HuH-7 (cell line): Measurements from ENCODE around the gene RAI2.
A peak's percentile ranks its signal among the peaks of the same experiment; 100 is the strongest.

Experiments
- DNase-seq: peaks from one replicate; pipeline ENCODE4 v3.0.0; 2011; ENCODE audit warnings: low spot score

Gene RAI2

DNA sequence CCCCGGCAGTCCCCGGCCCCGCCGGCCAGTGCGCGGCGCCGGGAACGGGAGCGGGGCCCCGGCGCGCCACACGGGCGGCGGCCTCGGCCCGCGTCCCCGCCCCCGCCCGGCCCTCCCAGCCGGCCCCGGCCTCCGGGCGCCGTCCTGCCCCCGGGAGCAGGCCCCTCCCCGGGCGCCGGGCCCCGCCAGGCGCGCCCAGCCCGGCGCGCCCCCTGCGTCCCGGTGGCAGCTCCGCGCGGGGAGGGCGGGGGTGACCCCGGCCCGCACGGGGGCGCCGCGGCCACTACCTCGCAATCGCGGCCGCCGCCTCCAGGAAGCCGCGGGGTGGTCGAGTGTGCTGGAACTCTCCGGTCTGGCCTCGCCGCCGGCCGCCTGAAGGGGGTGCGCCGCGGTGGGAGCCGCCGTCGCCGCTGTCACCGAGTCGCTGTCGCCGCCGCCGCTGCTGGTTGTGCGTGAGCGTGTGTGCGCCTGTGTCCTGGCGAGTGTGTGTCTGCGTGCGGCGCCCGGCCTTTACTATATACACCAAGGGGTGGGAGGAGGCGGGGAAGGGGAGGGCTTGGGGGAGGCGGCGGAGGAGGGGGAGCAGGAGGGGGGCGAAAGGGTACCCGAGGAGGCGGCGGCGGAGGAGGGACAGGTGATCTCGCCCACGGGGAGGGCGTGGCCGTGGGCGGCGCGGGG, at the start of gene RAI2:
Gene RAI2 (minus strand): TSS at position 488 of the 678 bp plus-strand sequence. CDS start 59,288 bp downstream, outside the sequence.
- peak; percentile 17 for DNase-seq

GRCh38 chrX:17888421-17888820, 27.3 kb upstream of the RAI2 start:
- no peak for DNase-seq

- no peak for DNase-seq
Measured at GRCh38 chrX:17882680-17883079, 21.6 kb upstream of the RAI2 start.

DNA sequence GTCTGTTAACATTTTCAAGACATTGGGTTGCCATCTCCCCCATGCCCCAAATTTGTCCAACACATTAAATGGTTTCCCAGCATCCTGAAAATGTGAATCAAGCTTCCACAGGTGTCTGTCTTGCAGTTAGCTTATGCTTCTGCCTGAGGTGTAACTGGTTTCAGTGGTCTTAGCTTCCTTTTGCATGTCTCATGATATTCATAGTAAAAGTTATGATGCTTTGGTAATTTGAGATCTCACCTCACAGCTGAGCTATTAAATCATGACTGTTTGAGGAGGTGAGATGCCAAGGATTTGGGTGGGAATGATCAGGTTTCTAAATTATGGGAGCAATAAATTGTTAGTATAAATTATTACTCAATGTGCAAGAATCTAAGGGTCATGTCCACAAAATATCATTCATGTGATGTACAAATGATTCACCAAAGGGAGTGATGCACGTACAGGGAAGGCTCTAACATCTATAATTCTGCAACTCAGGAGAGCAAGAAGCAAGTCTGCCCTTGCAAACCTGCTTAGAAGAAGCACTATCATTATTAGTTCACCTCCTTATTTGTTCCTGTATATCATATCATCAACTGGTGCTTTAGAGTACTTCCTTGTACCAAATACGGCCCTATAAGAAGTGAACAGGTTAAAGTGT, 17.1 kb upstream of the RAI2 start:
- no peak for DNase-seq

GRCh38 chrX:17876135-17876534, 15.0 kb upstream of the RAI2 start:
- DNase-seq, result no peak

GRCh38 chrX:17869580-17869979, 8.5 kb upstream of the RAI2 start:
- no peak for DNase-seq

DNA sequence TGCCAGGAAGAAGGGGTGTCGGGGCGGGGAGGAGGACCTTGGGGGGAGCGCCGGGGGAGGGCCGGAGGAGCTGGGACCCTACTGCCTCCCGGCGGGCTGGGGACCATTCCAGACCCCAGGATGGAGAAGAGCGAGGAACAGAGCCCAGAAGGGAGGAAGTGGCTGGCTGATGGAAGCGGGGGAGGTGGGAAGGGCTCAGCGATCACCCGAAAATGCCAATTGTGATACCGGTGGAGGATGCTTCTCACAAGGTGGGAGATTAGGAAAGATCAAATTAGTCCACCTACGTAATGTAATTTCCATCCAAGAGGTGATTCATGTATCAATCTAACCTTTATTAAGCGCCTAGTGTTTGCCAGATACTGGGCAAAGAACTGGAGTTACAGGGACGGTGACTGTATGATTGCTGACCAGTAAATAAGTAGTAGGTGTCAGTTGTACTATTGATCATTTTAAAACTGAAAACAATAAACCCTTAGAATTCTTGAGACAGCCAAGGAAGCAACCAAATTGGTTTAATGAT, 452 bp upstream of the RAI2 start:
- no peak for DNase-seq

DNA sequence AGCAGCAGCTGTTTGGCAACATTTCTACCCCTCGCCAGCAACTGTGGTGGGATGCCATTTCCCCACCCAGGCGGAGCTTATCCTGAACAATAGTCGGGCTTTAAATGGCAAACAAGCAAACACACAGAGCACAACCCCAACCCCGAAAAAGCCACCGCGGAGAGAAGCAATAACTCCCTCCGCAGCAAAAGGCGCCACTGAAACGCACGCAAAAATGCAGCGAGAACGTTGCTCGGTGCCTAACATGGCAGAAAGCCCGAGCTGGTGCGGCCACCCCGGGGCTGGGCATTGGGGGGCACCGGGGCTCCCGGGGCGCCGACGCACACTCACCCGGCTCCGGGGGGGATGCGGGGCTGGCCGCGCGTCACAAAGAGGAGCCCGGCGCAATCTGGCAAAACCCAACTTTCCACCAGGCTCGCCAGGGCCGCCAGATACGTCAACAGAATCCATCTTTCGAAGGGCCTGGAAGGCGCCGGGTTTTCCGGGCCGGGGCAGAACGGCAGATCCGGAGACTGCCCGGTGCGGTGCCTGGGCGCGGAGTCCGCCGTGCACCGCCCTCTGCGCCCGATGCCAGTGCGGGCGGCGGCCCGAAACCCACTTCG, 818 bp downstream of the RAI2 start:
- no peak for DNase-seq

DNA sequence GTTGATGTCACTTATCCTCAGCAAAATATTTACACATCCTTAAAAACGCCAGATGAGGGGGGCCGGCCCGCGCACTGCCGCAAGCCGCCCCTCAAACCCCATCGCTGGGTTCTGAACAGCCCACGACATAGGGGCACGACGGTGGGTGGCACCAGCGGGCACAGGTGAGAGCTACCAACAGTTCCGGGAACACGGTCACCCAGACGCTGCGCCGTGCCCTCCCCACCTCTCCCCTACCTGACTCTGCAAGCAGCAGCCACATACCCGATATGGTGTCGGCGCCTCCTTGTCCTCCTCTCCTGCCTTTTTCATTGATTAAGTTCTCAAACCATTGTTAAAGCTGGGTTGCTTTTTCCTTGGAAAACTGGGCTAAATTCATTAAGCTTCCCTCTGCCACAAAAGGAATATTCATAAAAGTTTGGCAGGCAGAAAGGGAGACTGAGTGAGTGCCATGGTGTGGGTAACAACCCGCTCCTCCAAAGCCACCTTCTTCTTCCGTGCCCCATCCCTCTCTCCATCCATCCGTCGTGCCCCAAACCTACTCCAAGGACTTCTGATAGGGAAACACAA, 1.4 kb downstream of the RAI2 start:
- DNase-seq, result no peak

DNA sequence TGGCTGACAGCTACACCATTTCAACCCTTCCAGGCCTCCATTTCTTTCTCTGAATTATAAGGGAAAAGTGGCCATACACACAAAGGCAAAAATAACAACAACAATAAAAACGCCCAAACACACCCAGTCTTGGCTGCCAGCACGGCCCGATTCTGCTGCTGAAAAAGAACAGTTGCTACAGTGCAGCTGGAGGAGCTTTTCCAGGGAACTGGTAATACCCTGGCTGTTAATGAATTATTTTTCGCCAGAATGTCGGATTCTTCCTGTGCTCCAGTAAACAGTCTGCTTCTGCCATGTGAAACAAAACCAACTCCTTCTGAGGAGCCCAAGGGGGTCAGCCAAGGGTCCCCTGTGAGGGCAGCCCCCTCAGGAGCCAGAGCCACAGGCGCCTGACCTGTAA, 6.6 kb downstream of the RAI2 start:
- DNase-seq, result no peak

- no peak for DNase-seq
Measured at GRCh38 chrX:17854069-17854468, 7.0 kb downstream of the RAI2 start.

GRCh38 chrX:17851874-17852273, 9.2 kb downstream of the RAI2 start:
- DNase-seq, result no peak

DNA sequence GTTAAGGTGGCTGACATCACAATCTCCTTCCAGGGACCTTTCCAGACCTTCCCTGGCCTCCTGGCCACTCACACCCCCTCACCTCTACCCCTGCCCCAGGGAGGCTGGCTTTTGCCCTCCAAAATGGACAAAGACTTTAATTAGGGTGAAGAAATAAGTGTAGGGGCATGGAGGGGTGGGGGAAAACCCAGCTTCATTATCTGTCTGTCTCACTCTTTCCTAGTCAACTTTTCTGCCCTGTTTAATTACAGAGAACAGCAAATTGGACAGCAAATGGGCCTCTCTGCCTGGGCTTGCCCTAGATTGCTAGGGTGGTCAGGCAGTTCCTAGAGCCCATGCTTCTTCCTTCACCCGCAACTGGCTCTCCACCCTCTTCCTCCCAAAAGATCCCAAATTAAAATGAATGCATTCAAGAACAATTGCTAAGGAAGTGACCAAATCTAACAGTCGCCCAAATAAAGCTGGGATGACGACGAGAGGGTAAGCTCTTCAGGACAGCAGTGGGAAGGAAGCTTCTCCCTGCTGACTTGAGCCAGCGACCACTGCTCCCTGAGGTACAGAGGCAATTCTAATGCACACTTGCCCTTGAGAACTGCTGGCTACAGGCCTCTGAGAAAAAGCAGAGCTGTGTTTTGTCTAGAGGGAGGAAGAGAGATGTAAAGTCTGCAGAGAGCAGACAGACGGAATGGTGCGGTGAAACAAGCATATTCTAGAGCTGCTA, 12.4 kb downstream of the RAI2 start:
- DNase-seq, result no peak

DNA sequence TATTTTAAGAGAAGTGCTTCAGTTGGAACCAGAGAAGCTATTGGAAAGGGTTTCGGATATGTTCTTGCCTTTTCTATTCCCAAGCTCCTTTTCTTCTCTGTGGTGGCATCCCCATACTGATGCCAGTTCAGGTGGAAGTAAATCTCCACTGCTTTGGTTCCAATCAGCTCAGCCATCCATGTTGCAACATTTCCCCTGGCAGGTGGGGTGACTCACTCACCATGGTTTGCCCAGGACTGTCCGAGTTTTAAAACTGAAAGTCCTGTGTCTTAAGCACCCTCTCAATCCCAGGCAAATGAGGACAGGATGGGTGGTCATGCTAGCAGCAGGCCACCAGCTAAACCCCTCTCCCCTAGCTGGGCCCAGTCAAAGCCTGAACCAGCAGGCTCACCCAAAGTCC, 15.1 kb downstream of the RAI2 start:
- DNase-seq, result no peak

DNA sequence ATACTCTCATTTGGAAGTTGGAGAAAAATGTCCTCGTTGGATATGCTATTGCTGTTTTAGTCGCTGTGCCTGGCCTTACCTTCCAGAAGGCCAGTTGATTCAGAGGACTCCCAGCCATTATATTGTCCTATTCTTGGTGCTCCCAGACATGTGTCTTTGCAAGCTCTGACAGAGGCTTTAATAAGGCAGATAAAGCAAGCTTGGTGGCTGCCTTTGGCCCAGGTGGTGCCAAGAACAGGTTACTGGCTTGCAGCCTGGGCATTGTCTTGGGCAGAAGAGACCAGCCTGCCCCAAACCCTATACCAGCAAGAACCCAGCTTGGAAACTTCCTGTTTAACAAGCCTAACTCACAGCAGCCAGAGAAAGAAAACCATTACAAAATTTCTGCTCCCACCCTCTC, 16.9 kb downstream of the RAI2 start:
- DNase-seq, result no peak

- DNase-seq, result no peak
Measured at GRCh38 chrX:17842769-17843525, 18.2 kb downstream of the RAI2 start.

DNA sequence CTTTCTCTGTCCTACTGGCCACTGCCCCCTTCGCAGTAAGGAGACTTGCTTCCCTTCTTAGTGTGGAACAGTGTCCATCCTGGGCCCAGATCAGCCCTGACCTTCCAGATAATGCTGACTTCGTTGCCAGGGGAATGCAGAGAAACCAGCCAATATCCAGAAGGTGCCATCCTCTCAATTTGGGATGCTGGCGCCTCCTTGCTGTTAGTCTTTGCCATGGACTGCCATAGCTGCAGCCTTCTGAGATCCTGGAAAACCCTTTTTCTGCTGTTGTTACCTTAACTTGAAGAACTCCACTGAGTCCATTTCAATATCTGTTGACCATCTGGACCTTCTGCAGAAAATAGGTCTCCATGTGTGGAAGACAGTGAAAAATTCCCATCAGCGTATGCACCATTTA, 21.8 kb downstream of the RAI2 start:
- DNase-seq, result no peak

GRCh38 chrX:17836830-17837229, 24.3 kb downstream of the RAI2 start:
- no peak for DNase-seq

DNA sequence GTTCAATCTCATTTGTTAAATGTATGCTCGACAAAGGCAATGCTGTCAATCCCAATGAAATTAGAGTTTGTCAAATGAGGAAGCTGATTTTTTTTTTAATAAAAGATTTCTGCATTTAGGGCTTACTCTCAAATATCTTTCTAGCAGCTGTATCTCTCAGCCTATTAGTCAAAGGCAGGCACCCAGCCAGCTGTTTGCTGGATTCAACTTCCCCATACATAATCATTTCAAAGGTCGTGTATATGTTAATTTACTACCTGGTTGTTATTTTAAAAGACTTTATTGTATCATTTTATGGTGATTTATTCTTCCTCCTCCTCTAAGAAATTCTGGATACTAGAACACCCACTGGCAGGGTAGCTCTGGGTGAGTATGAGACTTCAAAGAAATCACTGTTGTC, 27.1 kb downstream of the RAI2 start:
- DNase-seq, result no peak

GRCh38 chrX:17831255-17831654, 29.8 kb downstream of the RAI2 start:
- DNase-seq, result no peak

- DNase-seq, result no peak
Measured at GRCh38 chrX:17830211-17830610, 30.9 kb downstream of the RAI2 start.

DNA sequence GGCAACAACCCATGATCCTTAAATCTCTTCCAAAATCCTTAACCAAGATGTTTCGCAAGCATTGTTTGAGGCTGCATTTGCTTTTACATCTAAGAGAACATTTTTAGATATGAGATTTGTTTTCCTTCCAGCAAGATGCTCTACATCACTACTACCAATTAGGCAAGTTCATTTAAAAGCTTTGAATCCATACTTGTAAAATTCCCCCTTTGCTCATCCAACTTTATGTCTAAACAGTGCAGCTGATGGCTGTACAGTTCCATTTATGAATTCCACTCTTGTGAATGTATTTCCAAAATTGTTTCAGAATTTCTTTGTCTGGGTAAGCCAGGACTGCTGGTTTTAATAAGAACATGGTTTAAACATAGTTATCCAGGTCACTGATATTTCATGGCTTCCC, 31.5 kb downstream of the RAI2 start:
- DNase-seq, result no peak
